Cardiac ventricle fibroblast (primary cell): ENCODE results near the gene SLAIN2. TPM values are rescaled to one million over a fixed set of nuclear protein-coding genes. Genes with fewer than 3 reads are reported as not detected.

Experiments
- total RNA-seq: library from RNA; depleted of rRNA; stranded (reverse); fragments of >200 nt; gene quantifications from 2 replicates; pipeline ENCODE4 v1.2.3, GENCODE V29; 2015

SLAIN2 gene
- 58.2 and 77.5 TPM in 2 replicates for total RNA-seq

DNA sequence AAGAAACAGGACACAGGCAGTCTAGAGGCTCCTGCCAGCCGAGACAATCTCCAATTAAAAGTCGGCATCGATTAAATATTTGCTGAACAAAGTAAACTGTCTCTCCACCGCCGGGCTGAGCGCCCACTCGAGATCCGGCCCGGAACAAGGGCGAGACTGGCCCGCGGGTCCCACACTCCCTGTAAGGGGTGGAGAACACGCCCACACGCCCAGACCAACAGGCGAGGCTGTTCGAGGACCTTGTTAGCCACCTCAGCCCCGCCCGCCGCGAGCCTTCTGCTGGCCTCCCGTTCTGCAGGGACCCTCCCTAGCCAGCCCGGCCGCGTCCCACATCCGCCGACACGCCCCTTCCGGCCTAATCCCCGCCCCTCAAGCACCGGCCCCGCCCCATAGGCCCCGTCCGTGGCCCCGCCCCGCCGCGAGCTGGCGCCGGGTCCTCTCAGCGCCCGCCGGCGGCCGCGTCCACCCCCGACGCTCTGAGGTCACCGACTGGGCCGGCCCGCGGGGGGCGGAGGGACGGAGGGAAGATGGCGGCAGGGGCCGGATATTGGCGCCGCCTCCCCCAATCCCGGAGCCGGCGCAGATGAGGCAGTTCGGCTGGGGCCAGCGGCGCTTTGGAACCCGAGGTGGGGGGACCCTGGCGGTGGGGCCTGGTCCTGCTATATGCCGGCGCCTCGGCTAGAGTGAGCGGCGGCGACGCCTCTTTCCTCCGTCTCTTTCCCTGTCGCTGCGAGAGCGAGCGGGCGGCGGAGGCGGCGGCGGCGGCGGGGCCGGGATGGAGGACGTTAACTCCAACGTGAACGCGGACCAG lies at the start of gene SLAIN2:
Gene SLAIN2, plus strand, starts transcription at position 565 of the 811 bp plus-strand sequence. Its CDS starts 211 bp downstream, at position 776.

Other genes with a start within 250 kb of the SLAIN2 start
- not detected in 2 replicates for gene TXK, start 207.3 kb upstream of the SLAIN2 start, total RNA-seq
- 0.29 and 1.1 TPM in 2 replicates for gene TEC, start 71.7 kb upstream of the SLAIN2 start, total RNA-seq
- not detected in 2 replicates for gene SLC10A4, start 141.8 kb downstream of the SLAIN2 start, total RNA-seq
- not detected in 2 replicates for gene ZAR1, start 148.7 kb downstream of the SLAIN2 start, total RNA-seq